Activated CD4-positive, CD25-positive, alpha-beta regulatory T cell treated with anti-CD3 and anti-CD28 coated beads, Interleukin-2, amount 50 U/mL, for 16 hours (primary cell): ENCODE results near the gene TCF7L1.

Experiments
- DNase-seq: peaks from one replicate; pipeline ENCODE4 v3.0.0-alpha.2; 2020; ENCODE audit warnings: low read depth, low spot score

TCF7L1 gene

DNA sequence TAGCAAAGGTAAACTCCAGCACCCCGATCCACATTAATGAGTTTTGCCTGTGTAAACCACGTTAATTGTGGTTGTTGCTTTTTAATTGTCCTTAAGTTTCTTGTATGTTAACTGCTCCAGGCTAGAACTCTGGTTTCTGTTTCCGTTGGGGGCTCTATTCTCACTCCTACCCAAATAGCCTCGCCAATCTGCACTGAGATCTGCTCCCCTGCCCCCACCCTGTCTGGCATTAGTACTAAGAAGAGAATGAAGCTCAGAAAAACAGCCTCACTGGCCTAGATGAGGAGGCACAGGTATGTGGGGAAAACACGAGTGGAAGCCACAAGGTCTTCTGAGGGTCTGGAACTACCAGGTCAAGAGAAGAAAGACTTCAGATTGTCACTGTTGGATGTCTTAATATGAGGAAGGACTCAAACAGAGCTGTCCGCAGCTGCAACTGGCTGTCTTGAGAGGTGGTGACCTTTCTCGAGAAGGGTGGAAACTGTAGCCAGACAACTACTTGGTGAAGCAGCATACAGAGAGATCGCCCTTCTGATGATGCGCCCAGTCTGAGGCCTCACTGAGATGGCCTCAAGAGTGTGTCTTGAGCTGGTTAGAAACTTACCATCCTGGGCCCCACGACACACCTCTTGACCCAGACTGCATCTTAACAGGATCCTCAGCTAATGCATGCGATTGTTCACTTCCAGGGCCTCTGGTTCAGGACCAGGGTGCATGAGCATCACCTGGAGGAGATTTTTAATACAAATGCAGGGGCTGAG lies 121.5 kb downstream of the TCF7L1 start:
- no peak for DNase-seq

DNA sequence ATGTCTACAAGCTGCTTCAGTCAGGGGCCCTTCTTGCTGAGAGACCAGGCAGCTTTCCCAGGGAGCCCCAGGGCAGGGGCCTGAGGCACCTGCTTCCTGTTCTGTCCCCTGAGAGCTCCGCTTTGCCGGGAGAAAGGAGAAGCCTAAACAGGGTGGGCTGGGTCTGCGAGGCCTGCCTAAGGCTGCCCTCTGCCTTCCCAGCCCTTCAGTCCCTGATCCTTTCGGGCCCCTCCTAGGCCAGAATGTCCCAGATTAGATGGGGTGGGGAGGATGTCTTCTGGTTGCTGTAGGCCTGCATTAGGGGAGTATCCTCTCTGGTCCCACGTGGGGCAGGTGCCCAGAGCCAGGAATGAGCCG lies 122.2 kb downstream of the TCF7L1 start:
- DNase-seq, result no peak

DNA sequence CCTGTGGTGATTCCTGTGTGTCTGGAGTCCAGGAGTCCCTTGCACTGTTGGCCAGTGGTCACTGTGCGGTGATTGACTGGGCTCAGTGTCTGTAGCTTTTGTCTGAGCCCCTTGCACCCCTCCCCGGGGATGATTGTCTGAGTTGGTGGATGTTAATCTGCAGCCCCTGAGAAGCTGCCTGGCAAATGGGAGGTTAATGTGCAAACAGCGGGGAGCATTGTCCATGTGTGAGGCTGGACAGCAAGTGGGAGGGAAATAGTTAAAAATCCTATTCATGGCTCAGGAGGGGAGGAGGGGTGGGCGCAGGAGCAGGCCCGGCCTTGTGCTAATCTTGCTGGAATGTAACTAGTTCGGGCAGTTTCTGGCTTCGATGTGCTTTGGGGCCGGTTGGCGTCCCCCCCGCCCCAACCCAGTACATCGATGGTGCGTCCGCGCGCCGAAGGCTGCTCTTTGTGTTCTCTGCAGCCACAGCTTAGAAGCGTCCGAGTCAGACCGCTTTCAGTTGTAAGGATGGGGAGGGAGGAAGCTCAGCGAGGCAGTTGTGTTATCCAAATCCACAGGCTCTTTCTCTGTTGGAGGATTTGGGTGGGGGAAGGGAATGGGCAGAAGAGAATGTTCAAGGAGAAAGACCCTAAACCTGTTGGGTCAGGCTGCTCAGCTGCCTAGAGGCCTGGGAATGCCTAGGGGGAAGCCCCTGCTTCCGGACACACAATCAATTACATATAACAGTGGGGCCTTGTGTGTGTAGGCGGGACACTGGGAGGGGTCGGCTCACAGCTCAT lies 122.8 kb downstream of the TCF7L1 start:
- no peak for DNase-seq

- no peak for DNase-seq
Observed at GRCh38 chr2:85257359-85257969, 124.3 kb downstream of the TCF7L1 start.

GRCh38 chr2:85257970-85258605 lies 124.9 kb downstream of the TCF7L1 start:
- DNase-seq, result no peak

DNA sequence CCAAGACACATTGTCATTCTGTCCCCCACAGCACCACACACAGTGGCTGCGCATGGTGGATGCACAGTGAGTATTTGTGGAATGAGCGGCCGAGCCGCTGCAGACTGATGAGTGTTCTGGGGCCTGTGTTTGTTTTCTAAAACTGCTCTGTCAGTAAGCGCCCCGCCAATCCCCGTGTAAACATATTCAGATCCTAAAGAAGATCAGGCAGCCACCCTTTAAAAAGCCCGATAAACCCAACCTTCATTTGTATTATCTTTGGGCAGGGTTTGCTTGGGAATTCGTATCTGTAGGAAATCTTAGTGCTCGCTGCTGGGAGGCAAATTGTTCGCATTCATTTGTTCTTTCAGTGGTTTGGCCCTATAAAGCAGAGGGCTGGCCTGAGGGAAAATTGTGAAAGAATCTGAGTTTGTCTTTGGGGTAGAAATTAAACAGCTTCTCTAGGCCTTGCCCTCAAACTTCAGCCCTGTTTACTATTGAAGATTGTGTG lies 126.0 kb downstream of the TCF7L1 start:
- no peak for DNase-seq

DNA sequence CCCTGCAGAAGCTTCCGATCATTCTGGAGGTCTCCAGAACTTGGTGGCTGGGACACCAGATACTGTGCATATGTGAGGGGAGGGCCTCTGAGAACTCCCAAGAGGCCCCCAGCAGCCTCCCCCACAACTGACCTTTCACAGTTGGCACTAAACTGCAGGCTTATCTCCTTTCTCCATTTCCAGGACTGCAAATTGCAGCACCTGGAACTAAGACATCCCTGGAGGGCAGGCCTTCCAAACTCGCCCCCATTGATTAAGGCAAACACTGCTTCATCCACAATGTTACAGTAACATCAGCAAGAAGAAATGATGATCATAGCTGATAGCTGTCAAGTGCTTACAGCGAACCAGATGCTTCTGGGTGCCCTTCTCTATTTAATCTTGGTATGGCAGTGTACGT lies 126.7 kb downstream of the TCF7L1 start:
- DNase-seq, result no peak

DNA sequence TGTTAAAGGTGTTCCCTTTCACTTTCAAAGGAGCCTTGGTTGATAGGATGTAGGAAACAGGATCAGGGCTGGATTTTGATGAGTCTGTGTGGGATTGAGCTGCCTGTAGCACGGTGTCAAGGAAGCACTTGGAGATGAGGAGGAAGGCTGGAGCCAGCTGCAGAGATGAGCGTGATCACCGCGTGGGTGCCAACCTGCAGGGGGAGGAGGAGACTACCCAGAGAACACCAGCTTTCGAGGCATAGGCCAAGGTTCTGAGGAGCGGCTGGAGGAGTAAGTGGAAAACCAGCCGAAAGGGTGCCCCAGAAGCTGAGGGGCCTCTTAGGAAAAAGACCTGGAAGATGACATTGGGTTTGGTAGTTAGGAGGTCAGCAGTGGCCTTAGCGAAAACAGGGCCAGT lies 130.4 kb downstream of the TCF7L1 start:
- DNase-seq, result no peak

GRCh38 chr2:85264471-85264870 lies 131.3 kb downstream of the TCF7L1 start:
- no peak for DNase-seq

GRCh38 chr2:85265304-85265703 lies 132.1 kb downstream of the TCF7L1 start:
- no peak for DNase-seq

DNA sequence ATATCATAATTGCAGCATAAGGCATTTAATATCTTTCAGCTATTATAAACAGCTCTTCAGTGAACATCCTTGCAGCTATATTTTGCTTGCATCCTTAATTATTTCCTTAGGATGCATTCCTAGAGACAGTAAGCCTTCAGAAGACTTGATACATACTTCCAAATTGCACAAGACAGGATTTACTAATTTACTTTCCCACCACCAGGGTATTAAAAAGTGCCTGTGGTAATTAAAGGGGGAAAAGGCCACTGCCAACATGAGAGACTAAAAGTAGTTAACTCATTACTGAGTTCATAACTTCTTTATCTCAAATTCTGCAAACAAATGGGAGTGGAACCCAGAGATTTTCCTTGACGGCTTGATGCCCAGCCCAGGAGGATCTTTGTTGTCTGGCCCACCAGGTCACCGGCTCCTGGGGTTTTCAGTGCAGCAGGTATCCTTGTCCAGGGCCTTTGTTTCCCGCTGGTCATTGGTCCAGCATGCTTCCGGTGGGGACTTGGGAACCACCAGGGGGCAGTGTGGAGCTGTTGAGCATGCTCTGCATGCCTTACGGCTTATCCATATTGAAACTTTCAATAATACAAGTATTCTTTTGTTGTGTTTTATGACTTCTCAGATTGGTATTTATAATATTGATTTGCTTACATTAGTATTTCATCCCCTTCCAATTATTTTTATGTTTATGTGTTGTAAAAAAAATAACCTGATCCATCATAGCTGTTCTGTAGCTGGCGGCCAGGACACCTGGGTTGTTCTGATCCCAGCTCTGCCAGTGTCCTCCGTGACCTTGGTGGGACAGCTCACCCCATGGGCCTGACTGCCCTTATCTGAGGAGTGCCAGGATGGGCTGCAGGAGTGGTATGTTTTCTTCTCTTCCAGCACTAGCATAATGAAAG lies 133.2 kb downstream of the TCF7L1 start:
- peak; percentile 34 for DNase-seq

DNA sequence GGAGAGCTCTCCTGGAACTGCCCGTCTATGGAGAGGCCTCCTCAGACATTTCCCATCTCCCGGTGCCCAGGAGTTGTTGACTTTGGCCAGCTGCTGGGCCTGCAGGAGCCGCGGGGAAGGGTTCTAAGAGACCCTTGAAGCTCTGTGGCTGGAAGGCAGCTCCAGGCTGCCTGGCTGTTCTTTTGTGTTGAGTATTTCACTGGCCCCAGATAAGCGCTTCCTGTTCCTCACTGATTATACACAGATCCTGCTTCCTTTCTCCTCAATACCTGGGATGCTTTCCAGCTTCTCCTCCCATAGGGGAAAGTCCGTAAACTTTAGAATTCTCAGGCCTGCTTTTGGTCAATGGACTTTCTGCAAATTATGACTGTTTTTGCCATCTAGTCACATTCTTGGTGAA lies 136.8 kb downstream of the TCF7L1 start:
- DNase-seq, result no peak

- no peak for DNase-seq
Observed at GRCh38 chr2:85272357-85272756, 139.2 kb downstream of the TCF7L1 start.

DNA sequence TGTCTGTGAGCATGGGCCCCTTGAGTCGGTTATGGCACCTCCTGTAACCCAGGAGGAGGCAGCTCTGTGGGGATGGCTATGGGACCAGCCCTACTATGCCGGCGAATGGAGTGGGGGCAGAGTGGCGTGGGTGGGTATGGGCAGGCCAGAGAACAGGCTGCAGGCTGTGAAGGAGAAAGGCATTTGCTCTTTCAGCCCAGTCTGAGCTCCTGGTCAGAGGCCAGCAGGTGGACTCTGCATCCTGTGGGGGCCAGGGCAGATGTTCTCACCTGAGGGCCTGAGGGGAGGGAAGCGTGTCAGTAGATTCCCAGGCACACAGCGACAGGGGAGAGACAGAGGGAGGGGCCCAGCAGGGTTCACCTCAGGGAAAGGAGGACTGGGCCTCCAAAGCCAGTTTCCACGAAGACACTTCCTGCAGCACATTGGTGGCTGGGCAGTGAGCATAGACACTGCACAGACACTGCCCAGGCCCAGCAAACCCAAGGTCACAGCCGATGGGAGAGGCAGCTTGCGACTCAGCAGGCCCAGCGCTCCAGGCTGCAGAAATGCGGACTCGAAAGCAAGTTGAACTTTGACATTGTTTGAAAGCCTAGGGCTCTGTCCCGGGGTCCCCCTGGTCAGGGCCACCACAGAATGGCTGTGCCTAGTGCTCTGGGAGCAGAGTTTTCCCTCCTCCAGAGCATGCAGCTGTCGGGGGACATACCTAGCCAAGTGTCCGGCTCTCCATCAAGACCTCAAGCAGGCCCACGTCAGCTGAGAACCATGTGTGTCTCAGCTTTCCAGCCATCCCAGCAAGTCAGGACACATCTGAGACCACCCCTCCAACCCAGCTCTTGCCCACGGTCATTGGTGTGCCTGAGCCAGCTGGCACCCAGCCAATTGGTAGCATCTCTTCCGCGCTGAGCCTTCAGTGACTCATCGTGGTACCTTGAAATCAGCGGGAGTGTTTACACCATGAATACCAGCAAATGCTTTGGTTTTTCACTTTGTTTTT lies 140.8 kb downstream of the TCF7L1 start:
- DNase-seq, result no peak

DNA sequence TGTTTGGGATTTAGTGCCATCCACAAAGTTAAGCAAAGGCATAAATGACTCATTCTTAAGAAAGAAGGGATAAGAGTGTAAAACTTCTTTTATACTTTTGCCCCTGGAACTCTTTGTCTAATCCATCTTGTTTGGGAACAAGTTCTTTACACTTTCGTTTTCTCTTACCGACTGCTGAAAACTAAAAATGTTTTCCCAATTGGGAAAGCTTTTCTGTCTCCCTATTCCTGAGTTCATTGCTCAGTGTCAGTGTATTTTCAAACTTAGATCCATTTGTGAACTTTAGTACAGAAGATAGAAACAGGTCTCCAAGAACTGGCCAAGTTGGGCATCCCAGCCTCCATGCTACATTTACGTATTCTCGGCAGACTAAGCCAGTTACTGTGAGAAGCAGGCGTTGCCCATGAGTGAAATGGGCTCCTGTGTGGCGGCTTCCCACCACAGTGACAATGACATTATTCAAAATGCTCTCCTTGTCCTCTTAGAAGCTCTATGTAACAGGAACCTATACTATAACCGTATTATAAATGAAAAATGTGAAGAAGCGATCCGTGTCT lies 142.9 kb downstream of the TCF7L1 start:
- no peak for DNase-seq

DNA sequence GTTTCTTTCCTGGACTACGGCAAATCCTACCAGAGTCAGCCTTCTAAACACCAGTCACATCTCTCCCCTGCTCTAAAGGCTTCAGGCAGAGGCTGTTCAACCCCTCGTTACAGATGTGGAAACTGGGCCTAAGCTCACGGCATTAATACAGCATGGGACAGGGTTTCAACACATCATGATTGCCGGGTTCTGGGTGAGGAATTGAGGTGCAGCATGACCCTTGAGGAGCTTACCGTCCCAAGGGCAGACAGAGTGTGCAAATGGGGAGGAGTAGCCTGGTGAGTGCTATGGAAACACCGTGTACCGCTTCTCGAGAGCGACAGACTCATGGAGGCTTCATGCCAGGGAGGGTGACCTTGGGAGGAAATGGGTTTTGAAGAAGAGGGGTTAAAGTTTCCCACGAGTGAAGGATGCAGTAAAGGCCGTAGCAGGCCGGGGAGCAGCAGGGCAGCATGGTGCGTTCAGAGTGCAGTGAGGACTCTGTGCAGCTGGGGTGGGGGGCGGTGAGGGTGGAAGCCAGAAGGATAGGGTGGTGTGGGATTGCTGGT lies 143.5 kb downstream of the TCF7L1 start:
- DNase-seq, result no peak

DNA sequence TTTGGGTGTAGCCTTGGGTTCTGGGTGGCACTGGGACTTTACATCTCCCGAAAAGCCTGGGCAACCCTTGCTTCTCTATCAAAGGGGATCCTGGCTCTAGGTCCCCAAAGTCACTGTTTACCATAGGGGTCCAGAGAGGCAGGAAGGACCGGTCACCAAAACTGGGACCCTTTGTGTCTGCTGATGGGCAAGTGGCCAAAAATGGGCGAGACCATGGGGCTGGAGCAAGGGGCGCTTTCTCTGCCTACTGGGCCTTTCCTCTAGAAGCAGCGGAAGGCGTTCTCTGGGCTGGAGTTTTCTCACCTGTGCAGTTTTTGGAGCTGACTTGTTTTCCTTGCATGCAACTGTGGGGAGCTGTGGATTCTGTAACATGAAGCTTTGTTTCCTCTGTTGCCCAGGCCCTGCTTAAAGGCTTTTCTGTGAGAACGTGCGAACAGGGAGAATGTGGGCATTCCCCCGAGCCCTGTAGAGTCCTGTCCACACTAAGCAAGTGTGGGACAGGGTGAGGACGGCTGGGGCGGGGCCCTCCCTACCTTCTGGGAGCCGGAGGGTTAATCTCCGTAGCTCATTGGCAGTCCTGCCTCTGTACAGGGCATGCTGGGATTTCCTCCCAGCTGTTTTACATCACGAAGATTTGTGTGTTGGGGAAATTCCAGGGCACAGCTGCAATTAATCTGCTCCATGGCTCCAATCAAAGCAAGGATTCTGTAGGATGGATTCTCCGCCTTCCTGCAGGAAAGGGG lies 144.4 kb downstream of the TCF7L1 start:
- no peak for DNase-seq

- DNase-seq, result no peak
Observed at GRCh38 chr2:85278361-85278760, 145.2 kb downstream of the TCF7L1 start.

DNA sequence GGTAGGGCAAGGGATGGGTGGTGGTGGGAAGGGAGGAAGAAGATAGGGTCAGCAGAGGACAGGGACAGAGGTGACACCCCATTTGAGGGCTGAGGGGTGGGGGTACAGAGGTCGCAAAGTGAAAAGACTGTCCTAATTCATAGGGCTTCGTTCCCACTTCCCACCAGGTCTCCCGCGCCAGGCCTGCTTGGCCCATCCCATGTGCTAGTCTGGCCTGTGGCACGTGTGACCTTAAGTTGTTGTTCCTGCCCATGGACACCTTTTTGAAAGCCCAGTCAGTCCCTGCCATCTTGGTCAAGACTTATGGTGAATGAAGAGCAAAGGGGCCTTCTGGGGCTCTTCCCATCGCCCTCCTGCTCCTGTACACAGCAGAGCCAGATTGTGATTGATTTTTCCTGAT lies 148.4 kb downstream of the TCF7L1 start:
- DNase-seq, result no peak
